ENCODE data around the gene DRC7. TPM values are rescaled to one million over a fixed set of nuclear protein-coding genes. Genes with fewer than 3 reads are reported as not detected.

Gene DRC7
- total and polyA plus RNA-seq, 4 donors, result 0.06 to 1.8 (median 0.08) TPM; not detected in 1

DNA sequence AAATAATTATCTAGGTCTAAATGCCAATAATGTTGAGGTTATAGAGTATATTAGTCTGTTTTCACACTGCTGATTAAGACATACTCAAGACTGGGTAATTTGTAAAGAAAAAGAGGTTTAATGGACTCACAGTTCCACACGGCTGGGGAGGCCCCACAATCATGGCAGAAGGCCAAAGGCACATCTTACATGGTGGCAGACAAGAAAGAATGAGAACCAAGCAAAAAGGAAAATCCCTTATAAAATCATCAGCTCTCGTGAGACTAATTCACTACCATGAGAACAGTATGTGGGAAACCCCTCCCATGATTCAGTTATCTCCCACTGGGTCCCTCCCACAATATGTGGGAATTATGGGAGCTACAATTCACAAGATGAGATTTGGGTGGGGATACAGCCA is 38.1 kb downstream of the DRC7 start:
- no peak overlapping the region for H3K9ac ChIP-seq (ENCODE audit: low read depth in 1 of 2, low read length in 2 of 2)
- TF ChIP-seq EGR1 (IDR thresholded peaks at IDR 0.05; ENCODE audit: low read depth in 2 of 2) (no peak), FOXA1 (IDR thresholded peaks at IDR 0.05) (no peak), SP1 (IDR thresholded peaks at IDR 0.05) (no peak), GABPA (IDR thresholded peaks at IDR 0.05 in 1 of 2, conservative IDR thresholded peaks at IDR 0.05 in 1 of 2) (no peak), RXRA (IDR thresholded peaks at IDR 0.05) (no peak), HNF4G (IDR thresholded peaks at IDR 0.05) (no peak), JUND (IDR thresholded peaks at IDR 0.05) (no peak), HNF4A (conservative IDR thresholded peaks at IDR 0.05) (no peak), FOXA2 (IDR thresholded peaks at IDR 0.05) (no peak), NR2F2 (IDR thresholded peaks at IDR 0.05) (no peak), YY1 (IDR thresholded peaks at IDR 0.05) (no peak), TAF1 (conservative IDR thresholded peaks at IDR 0.05) (no peak)
- TF ChIP-seq, protein P1, sequence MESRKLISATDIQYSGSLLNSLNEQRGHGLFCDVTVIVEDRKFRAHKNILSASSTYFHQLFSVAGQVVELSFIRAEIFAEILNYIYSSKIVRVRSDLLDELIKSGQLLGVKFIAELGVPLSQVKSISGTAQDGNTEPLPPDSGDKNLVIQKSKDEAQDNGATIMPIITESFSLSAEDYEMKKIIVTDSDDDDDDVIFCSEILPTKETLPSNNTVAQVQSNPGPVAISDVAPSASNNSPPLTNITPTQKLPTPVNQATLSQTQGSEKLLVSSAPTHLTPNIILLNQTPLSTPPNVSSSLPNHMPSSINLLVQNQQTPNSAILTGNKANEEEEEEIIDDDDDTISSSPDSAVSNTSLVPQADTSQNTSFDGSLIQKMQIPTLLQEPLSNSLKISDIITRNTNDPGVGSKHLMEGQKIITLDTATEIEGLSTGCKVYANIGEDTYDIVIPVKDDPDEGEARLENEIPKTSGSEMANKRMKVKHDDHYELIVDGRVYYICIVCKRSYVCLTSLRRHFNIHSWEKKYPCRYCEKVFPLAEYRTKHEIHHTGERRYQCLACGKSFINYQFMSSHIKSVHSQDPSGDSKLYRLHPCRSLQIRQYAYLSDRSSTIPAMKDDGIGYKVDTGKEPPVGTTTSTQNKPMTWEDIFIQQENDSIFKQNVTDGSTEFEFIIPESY (IDR thresholded peaks at IDR 0.05), result no peak
- TF ChIP-seq, protein P2, sequence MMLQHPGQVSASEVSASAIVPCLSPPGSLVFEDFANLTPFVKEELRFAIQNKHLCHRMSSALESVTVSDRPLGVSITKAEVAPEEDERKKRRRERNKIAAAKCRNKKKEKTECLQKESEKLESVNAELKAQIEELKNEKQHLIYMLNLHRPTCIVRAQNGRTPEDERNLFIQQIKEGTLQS (IDR thresholded peaks at IDR 0.05), result no peak
- TF ChIP-seq, protein P3, sequence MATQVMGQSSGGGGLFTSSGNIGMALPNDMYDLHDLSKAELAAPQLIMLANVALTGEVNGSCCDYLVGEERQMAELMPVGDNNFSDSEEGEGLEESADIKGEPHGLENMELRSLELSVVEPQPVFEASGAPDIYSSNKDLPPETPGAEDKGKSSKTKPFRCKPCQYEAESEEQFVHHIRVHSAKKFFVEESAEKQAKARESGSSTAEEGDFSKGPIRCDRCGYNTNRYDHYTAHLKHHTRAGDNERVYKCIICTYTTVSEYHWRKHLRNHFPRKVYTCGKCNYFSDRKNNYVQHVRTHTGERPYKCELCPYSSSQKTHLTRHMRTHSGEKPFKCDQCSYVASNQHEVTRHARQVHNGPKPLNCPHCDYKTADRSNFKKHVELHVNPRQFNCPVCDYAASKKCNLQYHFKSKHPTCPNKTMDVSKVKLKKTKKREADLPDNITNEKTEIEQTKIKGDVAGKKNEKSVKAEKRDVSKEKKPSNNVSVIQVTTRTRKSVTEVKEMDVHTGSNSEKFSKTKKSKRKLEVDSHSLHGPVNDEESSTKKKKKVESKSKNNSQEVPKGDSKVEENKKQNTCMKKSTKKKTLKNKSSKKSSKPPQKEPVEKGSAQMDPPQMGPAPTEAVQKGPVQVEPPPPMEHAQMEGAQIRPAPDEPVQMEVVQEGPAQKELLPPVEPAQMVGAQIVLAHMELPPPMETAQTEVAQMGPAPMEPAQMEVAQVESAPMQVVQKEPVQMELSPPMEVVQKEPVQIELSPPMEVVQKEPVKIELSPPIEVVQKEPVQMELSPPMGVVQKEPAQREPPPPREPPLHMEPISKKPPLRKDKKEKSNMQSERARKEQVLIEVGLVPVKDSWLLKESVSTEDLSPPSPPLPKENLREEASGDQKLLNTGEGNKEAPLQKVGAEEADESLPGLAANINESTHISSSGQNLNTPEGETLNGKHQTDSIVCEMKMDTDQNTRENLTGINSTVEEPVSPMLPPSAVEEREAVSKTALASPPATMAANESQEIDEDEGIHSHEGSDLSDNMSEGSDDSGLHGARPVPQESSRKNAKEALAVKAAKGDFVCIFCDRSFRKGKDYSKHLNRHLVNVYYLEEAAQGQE (IDR thresholded peaks at IDR 0.05), result no peak
- TF ChIP-seq, protein P4, sequence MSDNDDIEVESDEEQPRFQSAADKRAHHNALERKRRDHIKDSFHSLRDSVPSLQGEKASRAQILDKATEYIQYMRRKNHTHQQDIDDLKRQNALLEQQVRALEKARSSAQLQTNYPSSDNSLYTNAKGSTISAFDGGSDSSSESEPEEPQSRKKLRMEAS (IDR thresholded peaks at IDR 0.05), result no peak
- TF ChIP-seq, protein P5, sequence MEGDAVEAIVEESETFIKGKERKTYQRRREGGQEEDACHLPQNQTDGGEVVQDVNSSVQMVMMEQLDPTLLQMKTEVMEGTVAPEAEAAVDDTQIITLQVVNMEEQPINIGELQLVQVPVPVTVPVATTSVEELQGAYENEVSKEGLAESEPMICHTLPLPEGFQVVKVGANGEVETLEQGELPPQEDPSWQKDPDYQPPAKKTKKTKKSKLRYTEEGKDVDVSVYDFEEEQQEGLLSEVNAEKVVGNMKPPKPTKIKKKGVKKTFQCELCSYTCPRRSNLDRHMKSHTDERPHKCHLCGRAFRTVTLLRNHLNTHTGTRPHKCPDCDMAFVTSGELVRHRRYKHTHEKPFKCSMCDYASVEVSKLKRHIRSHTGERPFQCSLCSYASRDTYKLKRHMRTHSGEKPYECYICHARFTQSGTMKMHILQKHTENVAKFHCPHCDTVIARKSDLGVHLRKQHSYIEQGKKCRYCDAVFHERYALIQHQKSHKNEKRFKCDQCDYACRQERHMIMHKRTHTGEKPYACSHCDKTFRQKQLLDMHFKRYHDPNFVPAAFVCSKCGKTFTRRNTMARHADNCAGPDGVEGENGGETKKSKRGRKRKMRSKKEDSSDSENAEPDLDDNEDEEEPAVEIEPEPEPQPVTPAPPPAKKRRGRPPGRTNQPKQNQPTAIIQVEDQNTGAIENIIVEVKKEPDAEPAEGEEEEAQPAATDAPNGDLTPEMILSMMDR (IDR thresholded peaks at IDR 0.05; ENCODE audit: low read depth, low read length, missing input control), result no peak
- DNase-seq (ENCODE audit: low spot score), result no peak
- H3K4me1 ChIP-seq (ENCODE audit: control insufficient read depth in 4 of 4, insufficient read depth in 4 of 4, low read length in 3 of 4), result peaks cover 8 to 22% (median 18%) of the 10 kb centered on the region in 4 donors
- H3K4me3 ChIP-seq (ENCODE audit: low read depth in 1 of 3, low read length in 3 of 3), result no peak overlapping the region
- H3K9me3 ChIP-seq (ENCODE audit: control insufficient read depth in 4 of 4, low read length in 3 of 4), result no peaks in the 10 kb centered on the region
- H3K27ac ChIP-seq (ENCODE audit: low read depth in 1 of 2, low read length in 2 of 2), result no peak overlapping the region
- H3K36me3 ChIP-seq (ENCODE audit: control insufficient read depth in 4 of 4, insufficient read depth in 3 of 4, low read depth in 1 of 4, low read length in 3 of 4), result no peaks in the 10 kb centered on the region
- no peaks in the 10 kb centered on the region for H3K27me3 ChIP-seq (ENCODE audit: control insufficient read depth in 4 of 4, insufficient read depth in 4 of 4, low read length in 3 of 4)
- 76% methylated on average over 2 of the region's 2 CpGs for WGBS
